ENCODE data around the gene TUBB3. TPM values are rescaled to one million over a fixed set of nuclear protein-coding genes. Genes with fewer than 3 reads are reported as not detected.
"Not testable (repeated sequence)": the region's sequence is repeated elsewhere in the genome, so short reads cannot be mapped to it uniquely, and the experiment has no call there.

The TUBB3 gene
- total and polyA plus RNA-seq, 2 of the 4 experiments (the other 2 are of a cell fraction), result 311 to 410 TPM

DNA sequence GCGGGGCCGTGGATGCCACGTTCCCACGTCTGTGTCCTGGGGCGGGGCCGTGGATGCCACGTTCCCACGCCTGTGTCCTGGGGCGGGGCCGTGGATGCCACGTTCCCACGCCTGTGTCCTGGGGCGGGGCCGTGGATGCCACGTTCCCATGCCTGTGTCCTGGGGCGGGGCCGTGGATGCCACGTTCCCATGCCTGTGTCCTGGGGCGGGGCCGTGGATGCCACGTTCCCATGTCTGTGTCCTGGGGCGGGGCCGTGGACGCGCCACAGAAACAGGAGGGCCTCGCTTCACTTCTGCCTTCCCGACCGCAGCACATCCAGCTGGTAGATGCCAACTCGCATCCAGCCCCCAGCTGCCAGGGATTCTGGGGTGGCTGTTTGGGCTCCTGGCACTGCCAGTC is 10.9 kb downstream of the TUBB3 start:
- H3K9me3 ChIP-seq (ENCODE audit: control insufficient read depth, insufficient read depth, low read length); H3K18ac ChIP-seq (ENCODE audit: low read depth, low read length); dilution Hi-C loops (cut with HindIII; ENCODE audit: low sequenced_read_pairs, unreplicated experiment); POLR2A ChIA-PET (ENCODE audit: unreplicated experiment); H3K4me3 ChIP-seq (ENCODE audit: insufficient read depth, low read depth, low read length); H3K9ac ChIP-seq (ENCODE audit: low read depth, low read length); in situ Hi-C loops (cut with MboI; ENCODE audit: low sequenced_read_pairs); H3K27me3 ChIP-seq (ENCODE audit: control insufficient read depth, insufficient read depth, low read length); H4K5ac ChIP-seq (ENCODE audit: low read depth, low read length); H2BK15ac ChIP-seq (ENCODE audit: low read depth, low read length); H2BK20ac ChIP-seq (ENCODE audit: low read depth, low read length); H3K4me2 ChIP-seq (ENCODE audit: low read depth, low read length); H3K23ac ChIP-seq (ENCODE audit: low read depth, low read length); H2BK120ac ChIP-seq (ENCODE audit: low read depth, low read length); BruUV-seq (replicated peaks); CTCF ChIA-PET; DNase-seq; H3K4me1 ChIP-seq (ENCODE audit: control insufficient read depth, insufficient read depth, low read length); H3K56ac ChIP-seq (ENCODE audit: extremely low read depth, insufficient read depth, low read length); H4K91ac ChIP-seq (ENCODE audit: insufficient read depth, low read depth, low read length); H4K8ac ChIP-seq (ENCODE audit: low read depth in 2 of 2, low read length in 2 of 2); H3K27ac ChIP-seq (ENCODE audit: insufficient read depth, low read length); intact Hi-C loops (cut with micrococcal nuclease); H2AK5ac ChIP-seq (ENCODE audit: low read depth, low read length); H2BK5ac ChIP-seq (ENCODE audit: low read depth, low read length, poor library complexity, severe bottlenecking); H3K4ac ChIP-seq (ENCODE audit: low read depth, low read length); H2AFZ ChIP-seq (replicated peaks; ENCODE audit: low read length, poor library complexity); H3K14ac ChIP-seq (replicated peaks; ENCODE audit: low read depth, low read length); ATAC-seq (ENCODE audit: low read depth): not testable (repeated sequence)
- H3K9me1 ChIP-seq (ENCODE audit: insufficient read depth, low read length), result peaks cover 11% of the 10 kb centered on the region; the same call in 1 of the 2 replicates
- H4K20me1 ChIP-seq (ENCODE audit: insufficient read depth, low read length), result peaks cover 39% of the 10 kb centered on the region
- WGBS, 2 experiments (ENCODE audit: extremely low coverage in 2 of 2, insufficient read length in 1 of 2), result 100% methylated on average over 10 of the region's 29 CpGs; no CpG with 5 or more reads in 1 of the 2 experiments
- H2AK9ac ChIP-seq (replicated peaks; ENCODE audit: low read depth, low read length, poor library complexity), result peak overlapping the region; percentile 28
- peaks cover 64% of the 10 kb centered on the region for H3K36me3 ChIP-seq (ENCODE audit: control insufficient read depth, insufficient read depth, low read length)
- peaks cover 13 to 32% of the 10 kb centered on the region in 2 experiments for H3K79me1 ChIP-seq (ENCODE audit: low read depth in 1 of 2, low read length in 2 of 2)

Data from IMR-90 (cell line).